Measurements from ENCODE around the gene KRTAP4-4. TPM values are rescaled to one million over a fixed set of nuclear protein-coding genes. Genes with fewer than 3 reads are reported as not detected.

The KRTAP4-4 gene
- total and polyA plus RNA-seq, 2 of the 8 experiments (the other 6 are each of a cell fraction or from before 2014, with no cell fraction given): not detected

DNA sequence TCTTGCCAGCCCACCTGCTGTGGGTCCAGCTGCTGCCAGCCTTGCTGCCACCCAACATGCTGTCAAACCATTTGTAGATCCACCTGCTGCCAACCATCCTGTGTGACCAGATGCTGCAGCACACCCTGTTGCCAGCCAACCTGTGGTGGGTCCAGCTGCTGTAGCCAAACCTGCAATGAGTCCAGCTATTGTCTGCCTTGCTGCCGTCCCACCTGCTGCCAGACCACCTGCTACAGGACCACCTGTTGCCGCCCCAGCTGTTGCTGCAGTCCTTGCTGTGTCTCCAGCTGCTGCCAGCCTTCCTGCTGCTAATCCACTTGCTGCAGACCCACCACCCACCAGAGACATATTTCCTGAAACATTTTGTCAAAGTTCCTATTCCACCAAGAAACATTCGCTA, 29.8 kb upstream of the KRTAP4-4 start:
- Histone ChIP-seq H3K79me1 (ENCODE audit: low read depth, low read length) (no peaks in the 10 kb centered on the region), H2AK5ac (ENCODE audit: low read depth, low read length) (no peak overlapping the region), H3K4me1 (replicated peaks in 1 of 4; ENCODE audit: control insufficient read depth in 3 of 4, insufficient read depth in 4 of 4, low read length in 3 of 4) (no peaks in the 10 kb centered on the region; a peak in 1 of 7 replicates), H3K56ac (replicated peaks; ENCODE audit: insufficient read length, low read depth, low read length) (no peak overlapping the region), H2BK120ac (replicated peaks; ENCODE audit: low read depth, low read length) (no peak overlapping the region), H3K14ac (ENCODE audit: insufficient read length) (no peak overlapping the region), H3K23me2 (ENCODE audit: low read depth, low read length) (no peaks in the 10 kb centered on the region), H4K20me1 (replicated peaks in 1 of 2; ENCODE audit: control insufficient read depth in 1 of 2, insufficient read depth in 2 of 2, low read length in 2 of 2) (no peaks in the 10 kb centered on the region), H3K27me3 (replicated peaks in 1 of 4; ENCODE audit: control insufficient read depth in 3 of 4, extremely low read depth in 1 of 4, insufficient read depth in 3 of 4, low read length in 3 of 4) (no peaks in the 10 kb centered on the region), H3K79me2 (ENCODE audit: control insufficient read depth in 1 of 2, insufficient read depth in 2 of 2, low read length in 2 of 2) (no peaks in the 10 kb centered on the region), H3K36me3 (ENCODE audit: control insufficient read depth in 2 of 4, insufficient read depth in 4 of 4, low read length in 3 of 4) (no peaks in the 10 kb centered on the region), H2BK5ac (ENCODE audit: low read depth, low read length) (0 out of 2 replicates have a peak overlapping the region, but pooled peaks have one; percentile 8), H3K18ac (ENCODE audit: extremely low read depth, low read length) (no peak overlapping the region), H4K5ac (ENCODE audit: insufficient read length, low read depth, low read length) (no peak overlapping the region), H2AFZ (ENCODE audit: low read length) (no peak overlapping the region), H2BK15ac (ENCODE audit: low read length) (no peak overlapping the region), H2BK12ac (ENCODE audit: low read depth, low read length) (no peak overlapping the region), H3K4me3 (ENCODE audit: extremely low read depth in 1 of 4, insufficient read depth in 2 of 4, low read depth in 3 of 4, low read length in 4 of 4) (no peak overlapping the region), H3K23ac (ENCODE audit: insufficient read length) (no peak overlapping the region), H4K8ac (ENCODE audit: extremely low read depth, insufficient read depth, low read length) (peak overlapping the region; percentile 35; the same call in 1 of the 2 replicates), H3K27ac (ENCODE audit: low read depth, low read length) (no peak overlapping the region), H4K91ac (replicated peaks; ENCODE audit: insufficient read length, low read length) (no peak overlapping the region), H3K4me2 (ENCODE audit: insufficient read depth in 1 of 2, low read depth in 2 of 2, low read length in 2 of 2) (no peak overlapping the region), H3K9ac (replicated peaks in 1 of 4; ENCODE audit: extremely low read depth in 1 of 4, low read depth in 3 of 4, low read length in 3 of 4) (no peak overlapping the region), H3K9me3 (ENCODE audit: insufficient read depth in 2 of 2, low read depth in 1 of 2, low read length in 1 of 2) (0 out of 4 replicates have a peak, but pooled peaks cover 0 to 3% of the 10 kb centered on the region in 2 experiments), H2BK20ac (ENCODE audit: low read length) (no peak overlapping the region), H3K4ac (replicated peaks; ENCODE audit: insufficient read length, low read depth, low read length) (no peak overlapping the region)
- ChIA-PET CTCF (ENCODE audit: partially characterized antibody) (no interaction called here), POLR2A (ENCODE audit: partially characterized antibody) (no interaction called here)
- DNase-seq (ENCODE audit: low read depth in 1 of 2, low spot score in 2 of 2): no peak
- no peak for FAIRE-seq
- no peak for TF ChIP-seq TBP (IDR thresholded peaks at IDR 0.05; ENCODE audit: low read depth, low read length)
- TF ChIP-seq SIX5 (IDR thresholded peaks at IDR 0.05; ENCODE audit: low read depth, low read length): no peak
- TF ChIP-seq, protein P1, sequence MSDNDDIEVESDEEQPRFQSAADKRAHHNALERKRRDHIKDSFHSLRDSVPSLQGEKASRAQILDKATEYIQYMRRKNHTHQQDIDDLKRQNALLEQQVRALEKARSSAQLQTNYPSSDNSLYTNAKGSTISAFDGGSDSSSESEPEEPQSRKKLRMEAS (IDR thresholded peaks at IDR 0.05): no peak
- no peak for TF ChIP-seq SRF (IDR thresholded peaks at IDR 0.05; ENCODE audit: low read depth, low read length)
- TF ChIP-seq MAFK (IDR thresholded peaks at IDR 0.05; ENCODE audit: low read depth, low read length): no peak
- no peak for TF ChIP-seq ASH2L (IDR thresholded peaks at IDR 0.05; ENCODE audit: low read length)
- TF ChIP-seq, protein P2, sequence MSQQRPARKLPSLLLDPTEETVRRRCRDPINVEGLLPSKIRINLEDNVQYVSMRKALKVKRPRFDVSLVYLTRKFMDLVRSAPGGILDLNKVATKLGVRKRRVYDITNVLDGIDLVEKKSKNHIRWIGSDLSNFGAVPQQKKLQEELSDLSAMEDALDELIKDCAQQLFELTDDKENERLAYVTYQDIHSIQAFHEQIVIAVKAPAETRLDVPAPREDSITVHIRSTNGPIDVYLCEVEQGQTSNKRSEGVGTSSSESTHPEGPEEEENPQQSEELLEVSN (IDR thresholded peaks at IDR 0.05): no peak
- WGBS, 2 experiments (ENCODE audit: extremely low coverage in 1 of 2, insufficient coverage in 1 of 2, insufficient read length in 1 of 2, insufficient replicate concordance in 2 of 2, low coverage in 1 of 2, low lambda C conversion rate in 2 of 2, missing lambda C conversion rate in 1 of 2): 95% methylated on average over 3 of the region's 3 CpGs; no CpG with 5 or more reads in 1 of the 2 experiments

Measured in H1 (cell line).